Type B pancreatic cell (in vitro differentiated cells): ENCODE measurements around the gene ABTB1. TPM values are rescaled to one million over a fixed set of nuclear protein-coding genes. Genes with fewer than 3 reads are reported as not detected.

Experiments
- DNase-seq: peaks from one replicate; pipeline ENCODE4 v3.0.0; 2021; ENCODE audit warnings: mixed read lengths; ENCODE audit not compliant: unreplicated experiment; ENCODE audit errors: extremely low spot score
- H3K27ac Mint-ChIP-seq: 2 replicates; pipeline ENCODE4 v1.8.0; 2021; ENCODE audit warnings: mild to moderate bottlenecking, mixed read lengths
- H3K27me3 Mint-ChIP-seq: 2 replicates; pipeline ENCODE4 v1.8.0; 2021; ENCODE audit warnings: mixed read lengths
- H3K36me3 Mint-ChIP-seq: 2 replicates; pipeline ENCODE4 v1.8.0; 2021; ENCODE audit warnings: mixed read lengths
- H3K4me1 Mint-ChIP-seq: one replicate; pipeline ENCODE4 v1.8.0; 2021; ENCODE audit warnings: mixed read lengths; ENCODE audit not compliant: unreplicated experiment
- H3K4me3 Mint-ChIP-seq: 2 replicates; pipeline ENCODE4 v1.8.0; 2021; ENCODE audit warnings: mild to moderate bottlenecking, mixed read lengths
- H3K9me3 Mint-ChIP-seq: 2 replicates; pipeline ENCODE4 v1.8.0; 2021; ENCODE audit warnings: mixed read lengths
- total RNA-seq: library from RNA; stranded (reverse); gene quantifications from 2 replicates; pipeline ENCODE4 v1.2.1, GENCODE V29; 2021; ENCODE audit warnings: low replicate concordance
- TF ChIP-seq, protein P1 (sequence below): fragments of 200-600 bp; sonication (generic); conservative IDR thresholded peaks from 2 replicates; pipeline ENCODE4 v1.5.0; 2021; ENCODE audit warnings: antibody characterized with exemption, mild to moderate bottlenecking

ABTB1 gene
- total RNA-seq, 1 donor from 2014 or later: 17.8 TPM

DNA sequence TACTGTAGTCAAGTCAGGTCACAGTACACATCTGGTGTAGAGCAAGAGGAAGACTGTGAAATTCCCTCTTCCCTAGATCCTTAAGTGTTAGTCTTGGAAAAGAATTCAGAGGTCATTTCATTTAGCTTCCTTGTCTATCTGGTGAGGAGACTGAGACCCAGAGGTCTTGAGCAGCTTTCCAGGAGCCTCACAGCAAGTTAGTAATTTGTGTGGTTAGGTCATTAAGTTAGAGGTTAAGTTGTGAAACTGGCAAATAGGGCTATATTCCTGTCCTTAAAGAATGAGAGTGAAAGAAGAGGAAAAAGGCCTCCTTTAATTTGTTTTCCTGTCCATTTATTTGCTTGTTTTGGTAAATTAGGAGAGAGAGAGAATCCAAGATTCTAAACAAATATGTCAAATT, 34.8 kb upstream of the ABTB1 start:
- H3K4me3 Mint-ChIP-seq: no peak overlapping the region
- H3K27me3 Mint-ChIP-seq: peaks cover 3% of the 10 kb centered on the region
- TF ChIP-seq, protein P1, sequence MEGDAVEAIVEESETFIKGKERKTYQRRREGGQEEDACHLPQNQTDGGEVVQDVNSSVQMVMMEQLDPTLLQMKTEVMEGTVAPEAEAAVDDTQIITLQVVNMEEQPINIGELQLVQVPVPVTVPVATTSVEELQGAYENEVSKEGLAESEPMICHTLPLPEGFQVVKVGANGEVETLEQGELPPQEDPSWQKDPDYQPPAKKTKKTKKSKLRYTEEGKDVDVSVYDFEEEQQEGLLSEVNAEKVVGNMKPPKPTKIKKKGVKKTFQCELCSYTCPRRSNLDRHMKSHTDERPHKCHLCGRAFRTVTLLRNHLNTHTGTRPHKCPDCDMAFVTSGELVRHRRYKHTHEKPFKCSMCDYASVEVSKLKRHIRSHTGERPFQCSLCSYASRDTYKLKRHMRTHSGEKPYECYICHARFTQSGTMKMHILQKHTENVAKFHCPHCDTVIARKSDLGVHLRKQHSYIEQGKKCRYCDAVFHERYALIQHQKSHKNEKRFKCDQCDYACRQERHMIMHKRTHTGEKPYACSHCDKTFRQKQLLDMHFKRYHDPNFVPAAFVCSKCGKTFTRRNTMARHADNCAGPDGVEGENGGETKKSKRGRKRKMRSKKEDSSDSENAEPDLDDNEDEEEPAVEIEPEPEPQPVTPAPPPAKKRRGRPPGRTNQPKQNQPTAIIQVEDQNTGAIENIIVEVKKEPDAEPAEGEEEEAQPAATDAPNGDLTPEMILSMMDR: no peak
- H3K9me3 Mint-ChIP-seq: no peaks in the 10 kb centered on the region
- DNase-seq: no peak
- peaks cover 11% of the 10 kb centered on the region for H3K36me3 Mint-ChIP-seq
- H3K4me1 Mint-ChIP-seq: peaks cover 11% of the 10 kb centered on the region
- H3K27ac Mint-ChIP-seq: no peak overlapping the region

DNA sequence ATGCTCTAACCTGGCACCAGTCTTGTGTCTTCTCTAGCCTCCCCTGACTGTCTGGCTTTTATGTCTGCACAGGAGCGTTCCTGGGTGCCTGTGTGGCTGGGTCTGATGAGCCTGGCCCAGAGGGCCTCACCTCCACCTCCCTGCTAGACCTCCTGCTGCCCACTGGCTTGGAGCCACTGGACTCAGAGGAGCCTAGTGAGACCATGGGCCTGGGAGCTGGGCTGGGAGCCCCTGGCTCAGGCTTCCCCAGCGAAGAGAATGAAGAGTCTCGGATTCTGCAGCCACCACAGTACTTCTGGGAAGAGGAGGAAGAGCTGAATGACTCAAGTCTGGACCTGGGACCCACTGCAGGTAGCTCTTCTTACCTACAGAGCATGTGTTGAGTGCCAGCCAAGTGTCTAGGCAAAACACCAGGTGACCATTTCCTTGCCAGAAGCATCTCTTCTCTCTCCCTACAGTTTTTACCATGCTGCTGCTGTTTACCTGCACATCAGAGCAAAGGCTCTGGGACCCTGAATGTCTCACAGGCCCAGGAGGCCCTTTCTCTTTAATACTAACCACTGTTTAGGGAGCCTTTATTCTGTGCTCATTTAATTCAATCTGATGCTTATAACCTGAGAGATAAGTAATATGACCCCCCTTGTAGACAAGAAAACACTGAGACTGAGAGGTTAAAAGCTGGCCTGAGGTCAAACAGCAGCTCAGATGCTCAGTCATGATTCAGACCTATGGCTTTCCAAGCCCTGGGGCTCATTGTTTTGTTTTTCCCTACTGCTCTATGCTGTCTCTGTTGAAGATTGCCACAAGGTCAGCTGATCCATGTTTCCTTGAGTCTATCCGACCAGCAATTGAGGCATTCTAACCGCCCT, 33.3 kb upstream of the ABTB1 start:
- H3K36me3 Mint-ChIP-seq: peaks cover 7% of the 10 kb centered on the region
- H3K27ac Mint-ChIP-seq: no peak overlapping the region
- H3K9me3 Mint-ChIP-seq: no peaks in the 10 kb centered on the region
- no peak overlapping the region for H3K4me3 Mint-ChIP-seq
- peaks cover 11% of the 10 kb centered on the region for H3K4me1 Mint-ChIP-seq
- TF ChIP-seq, protein P1: no peak
- H3K27me3 Mint-ChIP-seq: no peaks in the 10 kb centered on the region
- DNase-seq: no peak

DNA sequence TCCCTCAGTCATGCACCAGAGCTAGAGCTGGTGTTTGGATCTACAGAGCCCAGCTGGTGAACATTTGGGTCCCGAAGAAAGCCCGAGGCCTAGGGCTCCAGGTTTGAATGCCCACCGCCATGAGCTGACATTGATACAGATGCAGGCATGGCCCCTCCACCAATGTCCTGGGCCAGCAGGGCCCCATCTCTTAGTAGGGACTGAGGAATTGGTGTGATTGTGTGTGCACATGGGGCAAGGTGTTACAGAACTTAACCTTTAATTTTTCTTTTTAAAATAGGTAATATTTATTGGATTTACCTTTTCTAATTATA, 32.8 kb upstream of the ABTB1 start:
- H3K27me3 Mint-ChIP-seq: no peaks in the 10 kb centered on the region
- H3K36me3 Mint-ChIP-seq: peaks cover 7% of the 10 kb centered on the region
- no peak for DNase-seq
- H3K4me3 Mint-ChIP-seq: no peak overlapping the region
- H3K9me3 Mint-ChIP-seq: no peaks in the 10 kb centered on the region
- H3K4me1 Mint-ChIP-seq: peaks cover 11% of the 10 kb centered on the region
- TF ChIP-seq, protein P1: no peak
- H3K27ac Mint-ChIP-seq: no peak overlapping the region

DNA sequence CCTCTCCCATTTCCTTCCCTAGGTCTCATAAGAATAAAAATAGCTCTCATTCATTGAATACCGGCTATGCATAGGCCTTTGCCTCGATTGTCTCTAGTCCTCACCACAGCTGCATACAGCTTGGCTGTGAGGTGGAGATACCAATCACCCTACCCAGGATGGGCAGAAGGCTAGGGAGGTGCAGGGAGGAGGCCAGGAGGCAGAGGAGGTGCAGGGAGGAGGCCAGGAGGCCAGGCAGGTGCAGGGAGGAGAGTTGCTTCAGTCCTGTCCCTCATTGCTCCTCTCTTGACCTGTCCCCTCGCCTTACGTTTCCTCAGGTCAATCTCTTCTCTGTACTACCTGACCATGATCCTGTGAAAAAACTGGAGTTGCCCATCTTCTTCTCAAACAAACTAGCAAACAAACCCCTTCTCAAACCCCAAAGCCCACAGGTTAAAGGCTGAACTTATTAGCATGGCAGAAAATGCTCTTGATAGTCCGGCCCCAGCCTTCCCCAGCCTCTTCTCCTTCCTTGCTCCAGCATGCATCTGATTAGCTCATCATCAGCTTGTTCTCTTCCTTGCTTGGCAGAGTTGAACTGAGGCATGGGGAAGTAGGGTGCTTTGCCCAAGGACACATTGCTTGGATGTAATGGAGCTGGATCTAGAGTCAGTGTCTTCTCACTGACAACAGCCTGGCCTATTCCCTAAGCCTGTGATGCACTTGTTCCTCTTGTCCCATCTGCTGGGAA, 27.9 kb upstream of the ABTB1 start:
- H3K4me3 Mint-ChIP-seq: no peak overlapping the region
- H3K27me3 Mint-ChIP-seq: no peaks in the 10 kb centered on the region
- H3K4me1 Mint-ChIP-seq: peaks cover 8% of the 10 kb centered on the region
- no peaks in the 10 kb centered on the region for H3K9me3 Mint-ChIP-seq
- H3K36me3 Mint-ChIP-seq: peaks cover 3% of the 10 kb centered on the region
- DNase-seq: no peak
- H3K27ac Mint-ChIP-seq: no peak overlapping the region
- TF ChIP-seq, protein P1: no peak

DNA sequence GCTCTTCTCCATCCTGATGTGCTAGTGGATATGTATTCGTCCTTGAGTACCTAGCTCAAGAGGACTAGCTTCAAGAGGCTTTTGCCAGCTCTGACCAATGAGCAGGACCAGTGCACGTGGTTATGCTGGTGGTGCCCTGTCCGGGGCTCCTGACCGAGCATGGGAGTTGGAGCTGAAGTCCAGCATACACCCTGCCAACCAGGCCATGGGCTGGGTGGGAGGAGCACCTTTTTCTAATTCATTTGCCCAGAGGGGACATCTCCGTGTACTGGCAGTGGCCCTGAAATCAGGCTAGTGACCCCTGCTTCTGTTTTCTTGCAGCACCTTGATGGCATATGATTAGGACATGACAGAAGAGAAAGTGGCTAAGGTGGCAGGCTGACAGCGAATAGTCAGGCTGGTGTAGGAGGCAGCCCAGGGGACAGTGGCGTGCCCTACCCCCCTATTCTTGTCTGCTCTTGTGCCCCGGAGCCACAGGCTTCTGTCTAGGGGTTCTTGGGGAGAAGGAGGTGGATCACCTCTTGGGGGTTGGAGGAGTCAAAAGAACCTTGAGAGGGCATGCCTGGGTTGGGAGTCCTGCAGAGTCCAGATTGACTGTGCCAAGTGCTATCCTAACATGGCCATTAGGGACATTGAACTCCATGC, 27.3 kb upstream of the ABTB1 start:
- no peaks in the 10 kb centered on the region for H3K27me3 Mint-ChIP-seq
- H3K4me1 Mint-ChIP-seq: peaks cover 8% of the 10 kb centered on the region
- DNase-seq: no peak
- H3K9me3 Mint-ChIP-seq: no peaks in the 10 kb centered on the region
- peaks cover 3% of the 10 kb centered on the region for H3K36me3 Mint-ChIP-seq
- H3K27ac Mint-ChIP-seq: no peak overlapping the region
- TF ChIP-seq, protein P1: no peak
- no peak overlapping the region for H3K4me3 Mint-ChIP-seq
